Ovary (tissue), 3 donors: Measurements from ENCODE around the gene NECTIN2.

Experiments
- EP300 ChIP-seq: sonication (generic); formaldehyde crosslinking; IDR thresholded peaks from one replicate; pipeline ENCODE4 v1.6.1; 2017; ENCODE audit warnings: antibody characterized with exemption
- POLR2A ChIP-seq: fragments of 450-650 bp; IDR thresholded peaks from one replicate; pipeline ENCODE4 v1.6.1; 2017; ENCODE audit warnings: antibody characterized with exemption, mild to moderate bottlenecking, moderate library complexity
- TF ChIP-seq, protein P1 (sequence below), 3 donors: fragments of 450-650 bp in 2 of 3; fragments of 200-600 bp in 1 of 3; IDR thresholded peaks; one replicate each; pipeline versions ENCODE4 v1.5.1 to v1.8.0; 2016 to 2022; ENCODE audit warnings: antibody characterized with exemption in 3 of 3, mild to moderate bottlenecking in 1 of 3
- donor health status: DM: no; HTN: no; CAD: no.

DNA sequence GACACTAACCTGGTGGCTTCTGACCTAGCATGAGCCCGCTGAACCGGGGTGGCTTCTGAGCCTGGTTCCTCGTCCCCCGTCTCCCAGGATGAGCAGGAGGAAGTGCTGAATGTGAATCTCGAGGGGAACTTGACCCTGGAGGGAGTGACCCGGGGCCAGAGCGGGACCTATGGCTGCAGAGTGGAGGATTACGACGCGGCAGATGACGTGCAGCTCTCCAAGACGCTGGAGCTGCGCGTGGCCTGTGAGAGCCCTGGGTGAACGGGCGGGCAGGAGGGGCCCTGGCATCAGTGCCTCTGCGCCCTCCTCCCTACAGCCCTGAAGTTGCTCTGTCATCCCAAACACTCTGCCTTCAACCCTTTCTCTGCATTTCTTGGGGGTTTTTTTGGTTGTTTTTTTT is 31.6 kb upstream of the NECTIN2 start:
- TF ChIP-seq, protein P1, sequence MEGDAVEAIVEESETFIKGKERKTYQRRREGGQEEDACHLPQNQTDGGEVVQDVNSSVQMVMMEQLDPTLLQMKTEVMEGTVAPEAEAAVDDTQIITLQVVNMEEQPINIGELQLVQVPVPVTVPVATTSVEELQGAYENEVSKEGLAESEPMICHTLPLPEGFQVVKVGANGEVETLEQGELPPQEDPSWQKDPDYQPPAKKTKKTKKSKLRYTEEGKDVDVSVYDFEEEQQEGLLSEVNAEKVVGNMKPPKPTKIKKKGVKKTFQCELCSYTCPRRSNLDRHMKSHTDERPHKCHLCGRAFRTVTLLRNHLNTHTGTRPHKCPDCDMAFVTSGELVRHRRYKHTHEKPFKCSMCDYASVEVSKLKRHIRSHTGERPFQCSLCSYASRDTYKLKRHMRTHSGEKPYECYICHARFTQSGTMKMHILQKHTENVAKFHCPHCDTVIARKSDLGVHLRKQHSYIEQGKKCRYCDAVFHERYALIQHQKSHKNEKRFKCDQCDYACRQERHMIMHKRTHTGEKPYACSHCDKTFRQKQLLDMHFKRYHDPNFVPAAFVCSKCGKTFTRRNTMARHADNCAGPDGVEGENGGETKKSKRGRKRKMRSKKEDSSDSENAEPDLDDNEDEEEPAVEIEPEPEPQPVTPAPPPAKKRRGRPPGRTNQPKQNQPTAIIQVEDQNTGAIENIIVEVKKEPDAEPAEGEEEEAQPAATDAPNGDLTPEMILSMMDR (IDR thresholded peaks at IDR 0.05) = no peak
- TF ChIP-seq POLR2A (no peak), EP300 (no peak)
